HG02973 (cell line): ENCODE measurements around the gene DNAH5.

Source experiments
- ATAC-seq: cut with Tn5 transposase; IDR thresholded peaks from one replicate; pipeline ENCODE4 v1.9.1; 2021; ENCODE audit warnings: moderate library complexity; ENCODE audit not compliant: unreplicated experiment

Gene DNAH5

DNA sequence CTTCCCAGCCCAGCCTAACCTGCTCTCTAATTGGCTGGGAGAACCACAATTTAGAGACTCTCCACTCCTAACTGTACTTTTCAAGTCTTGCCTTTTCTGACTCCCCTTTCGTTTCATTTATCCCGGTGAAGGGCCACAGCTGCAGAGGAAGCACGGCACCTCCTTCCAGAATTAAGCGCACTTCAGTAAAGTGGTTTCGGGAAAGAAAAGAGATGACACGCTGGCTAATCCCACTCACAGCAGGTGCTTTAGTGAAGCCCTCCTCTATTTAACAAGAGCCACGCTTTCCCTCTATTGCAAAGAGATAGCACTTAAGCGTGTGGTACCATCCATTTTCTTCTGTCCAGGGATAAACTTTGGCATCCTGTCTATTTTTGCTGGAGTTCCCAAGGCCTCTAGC lies 4.8 kb downstream of the DNAH5 start:
- no peak for ATAC-seq

DNA sequence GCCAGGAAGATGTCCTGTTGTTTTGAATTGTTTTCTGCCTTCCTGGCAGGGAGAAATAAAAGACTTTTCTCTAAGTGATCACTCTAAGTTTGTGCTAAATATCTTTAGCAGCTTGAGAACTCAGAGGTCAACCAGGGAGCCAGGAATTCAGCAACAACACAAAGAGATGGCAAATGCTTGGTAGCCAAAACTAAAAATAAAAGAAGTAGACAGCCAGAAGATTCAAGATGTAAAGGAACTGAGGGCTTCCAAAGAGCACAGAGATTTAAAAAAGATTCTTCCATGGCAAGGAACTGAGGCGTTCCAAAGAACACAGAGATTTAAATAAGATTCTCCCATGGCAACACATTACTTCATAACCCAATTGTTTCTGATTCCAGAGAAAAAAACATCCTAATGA lies 9.6 kb downstream of the DNAH5 start:
- ATAC-seq: no peak

DNA sequence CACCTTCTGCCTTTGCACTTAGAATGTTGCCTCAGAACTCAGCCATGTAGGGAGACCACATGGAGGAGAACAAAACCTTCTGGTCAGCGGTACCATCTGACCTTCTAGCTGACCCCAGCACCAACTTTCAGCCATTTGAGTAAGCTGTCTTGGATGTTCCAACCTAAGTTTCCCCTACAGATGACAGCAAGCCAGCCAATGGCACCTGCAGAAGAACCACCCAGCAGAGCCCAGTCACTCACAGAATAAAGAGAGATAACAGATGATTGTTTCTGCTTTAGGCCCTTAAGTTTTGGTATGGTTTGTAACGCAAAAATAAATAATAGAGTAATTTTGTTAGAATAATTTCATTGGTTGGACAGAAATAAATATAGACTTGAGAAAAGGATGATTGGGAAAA lies 10.4 kb downstream of the DNAH5 start:
- ATAC-seq: no peak

DNA sequence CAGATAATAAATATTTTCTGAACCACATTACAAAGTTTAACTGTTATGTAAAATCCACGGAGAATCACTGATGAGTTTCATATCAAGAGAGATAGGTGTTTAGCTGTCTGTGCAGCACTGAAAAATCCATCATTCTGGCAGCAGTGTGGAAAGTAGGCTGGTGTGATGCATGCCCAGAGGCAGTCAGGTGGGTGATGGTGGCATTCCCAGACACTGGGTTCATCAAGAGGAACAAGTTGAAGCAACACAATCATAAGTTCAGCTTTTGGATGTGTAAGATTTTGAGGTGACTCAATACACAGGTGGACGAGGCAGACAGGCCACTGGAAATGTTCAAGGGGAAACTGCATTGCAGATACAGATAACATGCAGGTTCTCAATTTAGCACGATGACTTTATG lies 11.9 kb downstream of the DNAH5 start:
- no peak for ATAC-seq

DNA sequence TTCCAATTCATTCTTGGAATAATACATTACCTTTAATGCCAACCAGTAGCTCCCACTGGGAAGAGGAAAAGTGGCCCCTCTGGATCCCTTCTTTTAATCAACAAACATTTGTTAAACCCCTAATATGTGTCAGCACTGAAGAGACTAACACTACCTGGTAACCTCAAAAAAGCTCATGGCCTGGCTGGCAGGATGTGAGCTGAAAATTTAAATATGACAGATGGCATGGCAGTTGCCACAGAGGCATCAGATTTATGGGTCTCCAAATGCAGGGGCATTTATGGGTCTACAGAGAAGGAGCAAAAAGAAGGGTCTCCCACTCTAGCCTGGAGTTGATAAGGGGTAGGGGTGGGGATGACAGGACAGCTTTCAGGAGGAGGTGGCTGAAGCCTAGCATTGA lies 12.5 kb downstream of the DNAH5 start:
- ATAC-seq: no peak

DNA sequence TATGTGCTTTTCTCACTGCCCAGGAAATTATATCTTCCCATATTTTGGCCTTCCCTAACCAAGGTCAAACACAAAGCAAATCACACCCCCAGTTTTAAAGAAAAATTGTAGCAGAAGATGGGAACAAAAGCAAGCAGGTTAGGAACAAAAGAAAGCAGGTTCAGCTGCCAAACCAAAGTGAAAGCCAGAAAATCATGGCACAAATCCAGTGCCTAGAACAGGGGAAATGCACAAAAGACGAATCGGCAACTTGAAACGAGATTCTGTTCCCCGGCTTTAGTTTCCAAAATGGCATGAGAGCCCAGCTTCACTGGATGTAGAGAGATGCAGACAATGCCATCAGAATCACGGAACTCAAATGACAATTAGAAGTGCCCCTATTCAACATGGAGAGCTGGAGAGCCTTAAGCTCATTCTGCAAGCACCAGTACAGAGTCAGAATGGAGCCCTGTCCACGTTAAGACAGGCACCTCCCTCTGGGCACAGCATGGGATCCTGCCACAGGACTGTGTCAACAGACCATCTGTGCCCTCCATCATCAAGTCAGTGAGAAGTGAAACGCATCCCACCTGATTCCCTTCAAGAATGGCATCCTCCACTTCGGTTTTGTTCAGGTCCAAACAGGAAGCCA lies 13.8 kb downstream of the DNAH5 start:
- no peak for ATAC-seq

DNA sequence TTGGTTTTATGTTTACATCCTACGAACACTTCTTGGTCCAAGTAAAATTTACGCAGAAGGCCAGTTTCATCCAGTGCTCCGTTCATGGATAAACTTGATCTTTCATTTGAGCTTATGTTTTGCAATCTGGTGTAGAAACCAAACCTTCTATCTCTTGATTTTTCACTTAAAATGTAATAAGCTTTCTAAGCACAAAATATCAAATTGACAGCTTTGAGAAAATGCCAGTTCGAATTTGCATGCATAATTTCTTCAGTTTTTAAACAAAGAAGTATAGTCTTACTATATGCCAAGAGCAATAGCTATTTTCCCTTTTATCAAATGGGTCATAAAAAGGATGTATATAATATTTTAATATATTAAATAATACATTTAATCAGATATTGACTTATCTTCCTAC lies 17.8 kb downstream of the DNAH5 start:
- no peak for ATAC-seq

DNA sequence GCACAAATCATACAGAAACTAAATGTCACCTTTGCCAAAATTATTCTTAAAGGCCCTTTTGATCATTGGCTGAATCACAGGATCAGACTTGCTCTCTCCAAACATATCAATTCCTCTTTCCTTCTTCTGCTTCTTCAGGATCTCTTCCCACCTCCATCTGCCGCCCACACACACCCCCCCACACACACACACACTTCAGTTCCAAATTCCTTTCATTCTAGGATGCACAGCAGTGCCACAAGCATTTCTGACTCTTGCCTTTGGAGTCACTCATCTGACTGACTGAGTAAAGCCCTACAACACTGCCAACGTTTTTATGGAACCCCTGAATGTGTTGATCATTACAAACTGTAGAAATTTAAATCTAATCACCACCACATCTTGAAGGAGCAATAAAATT lies 22.9 kb downstream of the DNAH5 start:
- ATAC-seq: no peak

DNA sequence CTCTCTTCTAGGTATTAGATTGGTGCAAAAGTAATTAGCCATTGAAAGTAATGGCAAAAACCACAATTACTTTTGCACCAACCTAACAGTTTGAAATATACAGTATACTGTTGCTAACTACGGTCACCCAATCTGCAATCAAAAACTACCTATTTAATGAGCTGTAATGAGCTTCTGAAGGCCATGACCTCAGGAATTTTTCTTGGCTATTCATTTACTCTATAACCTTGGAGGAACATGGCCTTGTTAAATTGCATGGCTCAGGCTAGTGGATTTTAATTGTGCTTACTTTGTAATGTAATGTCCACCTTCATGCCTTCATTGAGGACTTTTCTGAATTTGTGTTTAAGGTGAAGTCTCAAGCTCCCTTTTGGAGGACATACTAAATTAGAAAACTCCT lies 24.7 kb downstream of the DNAH5 start:
- ATAC-seq: no peak

DNA sequence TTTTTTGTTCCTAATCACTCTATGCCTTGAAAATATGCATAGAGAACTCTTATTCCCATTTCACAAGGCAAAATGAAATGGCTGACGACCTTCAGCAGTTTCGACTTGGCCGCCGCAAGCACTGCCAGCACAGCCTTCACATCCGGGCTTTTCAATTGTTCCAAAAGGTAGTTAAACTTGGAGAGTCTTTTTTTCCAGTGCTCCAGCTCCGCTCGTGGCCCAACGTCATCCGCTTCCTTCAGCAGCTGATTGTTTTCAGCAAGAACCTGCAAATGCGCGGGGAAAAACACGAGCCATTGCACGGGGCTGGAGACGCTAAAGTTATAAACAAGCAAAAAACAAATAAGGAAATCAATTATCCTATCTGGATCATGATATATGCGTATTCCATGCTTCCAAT lies 25.4 kb downstream of the DNAH5 start:
- ATAC-seq: no peak

DNA sequence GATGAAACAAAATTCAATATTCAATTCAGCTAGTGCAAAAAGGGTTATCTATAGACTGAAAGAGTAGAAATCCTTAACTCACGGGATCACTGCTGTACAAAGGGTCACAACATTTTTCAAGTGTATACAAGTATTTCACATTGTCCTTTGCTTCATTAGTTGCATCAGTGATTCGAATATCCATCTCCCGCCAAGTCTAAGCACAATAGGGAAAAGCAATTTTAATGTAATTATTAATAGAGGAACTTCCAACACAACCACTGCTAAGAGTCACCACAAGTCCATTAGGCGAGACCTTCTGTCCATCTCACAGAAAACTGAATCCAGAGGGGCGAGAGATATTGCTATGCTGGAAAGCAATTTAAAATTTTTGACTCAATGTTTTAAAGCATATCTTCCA lies 27.4 kb downstream of the DNAH5 start:
- ATAC-seq: no peak

DNA sequence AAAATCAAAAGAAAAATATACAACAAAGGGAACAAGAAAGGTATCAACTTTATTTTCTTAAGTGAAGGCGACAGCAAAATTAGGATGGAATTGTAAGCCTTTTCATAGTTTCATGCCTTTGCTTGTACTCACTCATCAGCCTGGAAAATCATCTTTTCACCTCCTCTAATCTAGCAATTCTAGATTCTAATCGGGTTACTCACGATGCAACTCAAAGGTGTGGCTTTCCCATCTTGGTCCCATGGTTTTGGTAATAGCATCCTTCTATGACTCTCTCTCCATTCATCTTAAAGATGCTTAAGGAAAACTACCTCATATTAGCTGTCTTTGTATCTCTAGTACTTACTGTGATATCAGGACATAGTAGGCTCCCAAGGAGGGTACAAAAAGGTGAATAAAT lies 30.5 kb downstream of the DNAH5 start:
- no peak for ATAC-seq

DNA sequence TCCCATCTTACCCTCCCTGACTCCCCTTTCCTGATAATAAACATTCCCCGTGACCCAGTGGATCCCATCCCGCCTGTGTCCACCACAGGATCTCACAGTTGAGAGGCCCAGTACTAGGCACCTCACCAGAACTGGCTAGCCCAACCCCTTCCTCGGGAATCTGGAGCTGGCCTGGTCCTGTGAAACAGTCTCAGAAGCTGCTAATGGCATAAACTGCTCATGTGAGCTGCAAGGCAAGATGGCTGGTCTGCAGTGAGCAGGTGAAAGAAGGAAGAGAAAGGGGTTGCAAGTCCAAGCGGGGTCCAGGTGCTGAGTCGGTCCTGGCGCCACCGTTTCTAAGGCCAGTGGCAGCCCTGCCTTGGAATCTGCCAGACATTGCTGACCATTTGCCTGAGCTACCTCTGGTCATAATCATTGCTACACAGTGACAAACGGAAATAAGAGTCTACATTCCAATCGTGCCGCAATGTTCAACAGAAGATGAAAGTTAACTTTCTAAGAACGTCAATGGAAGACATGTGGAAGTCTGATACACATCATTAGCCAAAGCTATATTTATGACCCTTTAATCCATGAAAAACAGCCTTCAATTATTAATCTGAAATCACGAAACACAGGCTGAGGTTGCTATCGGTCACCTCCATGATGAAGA lies 33.7 kb downstream of the DNAH5 start:
- ATAC-seq: no peak

DNA sequence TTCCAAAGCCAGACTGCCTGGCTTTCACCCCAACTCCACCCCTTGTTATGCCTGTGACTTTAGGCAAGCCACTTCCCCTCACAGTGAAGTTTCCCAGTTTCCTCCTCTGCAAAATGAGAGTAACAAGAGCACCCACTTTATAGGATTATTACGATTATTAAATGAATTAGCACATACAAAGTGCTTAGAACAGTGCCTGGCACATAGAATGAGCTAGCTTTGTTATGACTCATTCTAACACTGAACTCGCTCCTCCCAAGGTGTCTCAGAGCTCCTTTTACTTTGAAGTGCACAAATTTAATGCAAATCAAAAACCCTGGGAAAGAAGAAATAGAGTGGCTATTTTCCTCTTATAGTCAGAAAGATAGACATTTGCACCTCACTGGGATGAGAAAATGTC lies 34.3 kb downstream of the DNAH5 start:
- no peak for ATAC-seq

DNA sequence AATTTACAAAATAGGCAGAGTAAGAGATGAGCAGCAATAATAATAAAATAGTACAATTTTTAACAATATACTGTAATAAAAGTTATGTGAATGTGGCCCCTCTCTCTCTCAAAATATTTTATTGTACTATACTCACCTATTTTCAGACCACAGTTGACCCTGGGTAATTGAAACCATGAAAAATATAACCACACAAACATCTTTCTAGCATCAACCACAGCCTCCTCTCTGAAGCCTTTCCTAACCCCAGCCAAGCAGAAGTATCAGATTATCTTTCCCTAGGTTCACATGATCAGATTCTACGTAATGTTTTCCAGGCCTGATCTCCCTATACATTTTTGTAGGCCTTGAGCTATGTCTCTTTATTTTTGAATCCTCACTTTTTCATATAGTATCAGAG lies 35.2 kb downstream of the DNAH5 start:
- no peak for ATAC-seq

DNA sequence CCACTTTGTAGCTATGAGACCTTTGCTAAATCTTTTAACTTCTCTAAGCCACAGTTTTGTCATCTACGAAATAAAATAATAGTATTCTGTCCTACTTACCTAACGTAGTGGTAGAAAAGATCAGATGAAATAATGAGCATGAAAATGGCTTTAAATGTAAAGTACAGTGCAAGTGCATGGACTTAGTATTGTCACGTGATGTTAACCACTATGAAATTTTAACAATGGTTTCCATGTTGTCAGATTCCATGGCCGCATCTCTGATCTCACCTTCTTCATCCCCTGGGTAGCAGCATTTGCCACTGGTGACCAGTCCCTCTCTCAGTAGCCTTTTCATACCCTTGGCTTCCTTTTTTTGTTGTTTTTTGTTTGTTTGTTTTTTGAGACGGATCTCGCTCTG lies 45.9 kb downstream of the DNAH5 start:
- no peak for ATAC-seq

DNA sequence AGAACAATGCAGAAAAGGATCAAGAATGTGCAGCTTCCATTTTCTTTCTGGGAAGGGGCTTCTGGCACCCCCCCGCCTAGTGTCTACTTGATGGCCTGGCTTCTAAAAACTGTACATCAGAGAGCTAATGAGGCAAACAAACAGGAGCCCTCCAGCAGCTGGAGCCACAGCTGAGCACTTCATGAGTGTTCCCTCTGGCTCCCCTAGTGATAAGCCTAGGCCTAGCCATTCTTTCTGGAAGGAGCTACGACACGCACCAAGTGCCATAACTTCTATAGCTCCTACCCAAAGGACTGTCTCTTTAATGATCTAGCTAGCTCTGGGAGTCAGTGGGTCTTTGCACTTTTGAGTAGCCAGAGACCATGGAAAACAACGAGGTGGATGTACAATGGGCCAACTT lies 66.1 kb downstream of the DNAH5 start:
- no peak for ATAC-seq

DNA sequence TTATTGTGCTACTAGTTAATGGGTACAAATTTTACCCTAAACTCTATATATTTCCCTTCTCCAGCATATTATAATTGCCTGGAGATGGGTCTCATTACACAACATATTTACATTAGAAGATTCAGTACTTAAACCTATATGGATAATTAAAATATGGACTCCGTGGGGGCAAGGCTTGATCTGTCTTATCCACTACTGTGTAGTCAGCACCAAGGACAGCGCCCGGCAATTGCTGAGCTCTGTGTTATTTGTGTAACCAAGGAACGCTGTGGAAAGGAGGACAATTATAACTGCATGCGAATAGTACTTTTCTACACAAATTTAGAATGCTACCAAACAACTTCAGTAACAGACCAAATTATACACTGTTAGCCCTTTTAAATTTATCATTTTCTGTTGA lies 77.7 kb downstream of the DNAH5 start:
- ATAC-seq: no peak

DNA sequence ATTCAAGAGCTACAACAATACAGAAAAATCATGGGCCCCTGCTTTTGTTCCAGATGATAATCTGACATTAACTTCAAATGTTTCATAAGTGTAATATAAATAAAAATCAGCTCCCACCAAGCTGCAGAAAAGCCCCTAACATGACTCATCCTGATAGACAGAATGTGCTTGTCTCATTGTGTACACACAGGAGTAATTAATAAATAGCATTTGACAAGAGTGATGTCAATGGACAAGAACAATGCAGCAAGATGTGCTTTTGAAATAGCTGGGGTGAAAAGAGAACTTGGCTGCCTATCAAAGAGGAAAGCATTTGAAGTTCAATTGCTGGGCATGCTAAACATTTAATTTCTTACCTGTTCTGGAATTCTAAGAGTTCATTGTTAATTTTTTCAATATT lies 79.2 kb downstream of the DNAH5 start:
- ATAC-seq: no peak

DNA sequence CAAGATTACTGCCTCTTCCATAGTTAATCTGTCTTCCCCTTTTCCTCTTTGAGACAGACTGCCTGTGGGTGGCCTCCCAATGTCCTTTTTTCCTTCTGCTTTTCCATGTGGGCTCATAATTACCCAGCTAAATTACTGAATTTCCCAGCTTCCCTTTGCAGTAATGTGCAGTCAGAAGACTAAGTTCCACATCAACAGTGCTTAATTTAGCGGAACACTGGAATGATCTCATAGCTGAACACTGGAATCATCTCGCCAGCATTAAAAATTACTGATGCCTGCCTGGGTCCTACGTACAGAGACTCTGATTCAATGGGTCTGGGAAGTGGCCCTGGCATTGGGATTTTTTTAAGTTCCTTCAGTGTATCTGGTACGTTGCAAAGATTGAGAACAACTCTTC lies 84.3 kb downstream of the DNAH5 start:
- ATAC-seq: no peak

DNA sequence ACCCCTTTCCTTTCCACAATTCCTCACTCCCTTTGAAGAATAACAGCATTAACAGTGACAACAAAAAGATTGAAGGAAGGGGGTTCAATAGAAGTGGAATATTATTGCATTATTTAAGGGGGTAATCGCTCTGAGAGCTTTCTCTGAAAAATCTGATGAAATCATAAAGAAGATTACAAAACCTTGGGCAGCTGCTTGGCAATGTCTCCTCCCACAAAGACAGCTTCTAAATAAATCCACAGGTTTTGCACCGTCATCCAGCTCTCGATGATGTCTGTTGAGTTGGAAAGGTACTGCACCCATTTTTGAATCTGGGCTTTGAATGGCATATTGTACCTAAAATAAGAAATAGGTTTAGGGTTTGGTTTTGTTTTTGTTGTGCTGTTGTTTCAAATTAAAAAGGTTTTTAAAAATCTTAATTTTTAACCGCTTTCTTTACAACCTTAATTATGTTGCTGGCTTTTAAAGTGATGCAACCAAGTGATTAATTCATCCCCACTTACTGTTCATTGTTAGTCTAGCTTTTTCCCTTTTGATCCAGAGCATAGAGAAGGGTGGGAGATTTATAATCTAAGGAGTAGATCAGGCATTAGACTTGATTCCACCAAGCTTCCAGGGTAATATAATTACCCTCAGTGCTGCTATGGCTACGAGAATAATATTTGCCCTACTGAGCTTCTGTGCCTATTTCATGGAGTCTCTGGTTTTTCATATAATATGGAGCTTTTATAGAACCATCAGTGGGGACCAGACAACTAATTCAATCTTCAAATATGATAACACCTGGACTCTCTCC lies 85.0 kb downstream of the DNAH5 start:
- ATAC-seq: no peak

DNA sequence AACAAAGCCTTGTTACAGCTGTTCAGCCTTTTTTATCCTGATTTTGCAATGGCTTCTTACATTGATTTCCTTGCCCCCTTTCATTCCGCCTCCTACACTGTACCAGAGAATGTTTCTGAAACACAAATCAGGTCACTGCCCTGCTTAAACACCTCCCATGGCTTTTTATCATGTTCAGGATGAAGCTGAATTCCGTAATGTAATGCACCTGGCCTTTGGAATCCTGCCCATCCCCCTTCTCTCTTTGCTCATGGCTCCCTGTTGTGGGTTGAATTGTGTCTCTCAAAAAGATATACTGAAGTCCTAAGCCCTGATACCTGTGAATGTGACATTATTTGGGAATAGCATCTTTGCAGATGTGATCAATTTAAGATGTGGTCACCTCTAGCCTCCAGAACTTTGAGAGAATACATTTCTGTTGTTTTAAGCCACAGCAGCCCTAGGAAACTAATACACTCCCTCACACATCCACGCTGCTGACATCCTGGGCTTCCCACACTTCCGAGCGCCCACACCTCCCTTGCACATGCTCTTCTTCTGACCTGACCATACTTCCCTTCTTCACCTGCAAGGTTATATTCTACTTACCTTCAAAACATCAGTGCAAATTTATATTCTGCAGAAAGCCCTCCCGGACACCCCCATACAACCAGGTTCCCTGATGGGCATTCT lies 101.2 kb downstream of the DNAH5 start:
- no peak for ATAC-seq
